Heart left ventricle (tissue), 13 donors: ENCODE measurements around the gene PATJ.

Experiments
- CTCF ChIP-seq, 12 donors: fragments of 200-600 bp; sonication (generic) in 4 of 12; IDR thresholded peaks; one replicate each; pipeline versions ENCODE4 v1.5.0 to v1.8.0; 2018 to 2022; ENCODE audit warnings: antibody characterized with exemption in 12 of 12, mild to moderate bottlenecking in 5 of 12
- POLR2A ChIP-seq, 2 donors: fragments of 450-650 bp; IDR thresholded peaks; one replicate each; pipeline ENCODE4 v1.6.1; 2017; ENCODE audit warnings: antibody characterized with exemption in 2 of 2, mild to moderate bottlenecking in 2 of 2, moderate library complexity in 2 of 2
- donor health status: ischemic (EF 13 %, LVEDD 7.1; RV severe dilation, severe dysfunction).
- donor health status: DM: no; HTN: yes; CAD: no.
- donor health status: DM: no; HTN: no; CAD: no.
- donor health status: ischemic (EF 25% LVEDD 6.9; RV normal size, moderate dysfunction).
- donor health status: ischemic (EF 25% LVEDD 5.7; RV mildly dilated, moderate dysfunction).
- donor health status: ischemic (EF 35%, LVEDD 5.7; RV mildly dilated, moderate dysfunction).
- donor health status: nonischemic (EF 11% LVEDD 7.7; RV severe dilation, severe dysfunction).
- donor health status: DM: yes; HTN: yes; CAD: no.
- donor health status: PGD.
- donor health status: ischemic (EF 29% LVEDD 5.4; RV normal size, mild dysfunction).
- donor health status: nonischemic (EF 23%, LVEDD 6.1; RV moderate dilation, normal function).

- TF ChIP-seq CTCF (IDR thresholded peaks at IDR 0.05) (no peak), POLR2A (IDR thresholded peaks at IDR 0.05) (no peak)
Observed at GRCh38 chr1:62043154-62043553, 300.9 kb downstream of the PATJ start.
